Measurements from ENCODE around the gene NUP107. TPM values are rescaled to one million over a fixed set of nuclear protein-coding genes. Genes with fewer than 3 reads are reported as not detected.

NUP107 gene
- total and polyA plus RNA-seq, 2 experiments from 2014 or later, result 23.0 to 40.1 TPM

DNA sequence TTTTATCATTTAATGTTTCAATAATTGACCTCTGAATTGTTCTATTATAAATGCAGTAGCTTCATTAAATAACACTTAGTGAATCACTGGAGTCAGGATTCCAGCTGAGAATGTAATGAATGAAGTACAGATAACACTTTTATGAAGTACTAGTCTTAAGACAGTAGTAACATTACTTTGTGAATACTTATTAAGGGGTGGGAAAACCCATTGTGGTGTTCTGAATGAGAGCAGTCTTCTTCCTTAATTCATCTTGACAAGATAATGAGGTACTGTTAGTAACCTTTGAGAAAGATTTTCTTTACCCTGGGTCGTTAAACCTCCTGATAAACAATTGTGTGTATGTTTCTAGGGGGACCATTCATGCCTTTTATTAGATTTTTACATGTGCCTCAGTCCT lies 12.7 kb downstream of the NUP107 start:
- WGBS (ENCODE audit: low lambda C conversion rate, missing lambda C conversion rate), result 77% methylated on average over 1 of the region's 1 CpG
- Histone ChIP-seq H3K4me2 (no peak overlapping the region), H3K27ac (no peak overlapping the region), H4K20me1 (ENCODE audit: insufficient read depth, poor library complexity, severe bottlenecking) (no peaks in the 10 kb centered on the region), H3K27me3 (no peaks in the 10 kb centered on the region), H3K4me1 (ENCODE audit: insufficient read depth) (no peaks in the 10 kb centered on the region), H3K9me3 (ENCODE audit: low read depth) (no peaks in the 10 kb centered on the region), H3K9me2 (replicated peaks; ENCODE audit: insufficient read depth) (no peaks in the 10 kb centered on the region), H3K36me3 (replicated peaks; ENCODE audit: insufficient read depth, low read depth) (no peaks in the 10 kb centered on the region), H3K79me2 (no peaks in the 10 kb centered on the region), H2AFZ (no peak overlapping the region), H3K4me3 (no peak overlapping the region)
- DNase-seq (ENCODE audit: low spot score), result no peak
- TF ChIP-seq EZH2phosphoT487 (IDR thresholded peaks at IDR 0.05; ENCODE audit: low read depth, severe bottlenecking, unreplicated experiment) (no peak), EZH2 (IDR thresholded peaks at IDR 0.05; ENCODE audit: borderline replicate concordance) (no peak), CTCF (IDR thresholded peaks at IDR 0.05; ENCODE audit: poor library complexity) (no peak)

GRCh38 chr12:68727776-68728175 lies 41.0 kb downstream of the NUP107 start:
- Histone ChIP-seq H3K27me3 (no peaks in the 10 kb centered on the region), H4K20me1 (ENCODE audit: insufficient read depth, poor library complexity, severe bottlenecking) (no peaks in the 10 kb centered on the region), H3K4me3 (no peak overlapping the region), H3K9me3 (ENCODE audit: low read depth) (no peaks in the 10 kb centered on the region), H3K9me2 (replicated peaks; ENCODE audit: insufficient read depth) (no peaks in the 10 kb centered on the region), H2AFZ (no peak overlapping the region), H3K4me1 (ENCODE audit: insufficient read depth) (no peaks in the 10 kb centered on the region), H3K27ac (no peak overlapping the region), H3K36me3 (replicated peaks; ENCODE audit: insufficient read depth, low read depth) (no peaks in the 10 kb centered on the region), H3K79me2 (no peaks in the 10 kb centered on the region), H3K4me2 (no peak overlapping the region)
- WGBS (ENCODE audit: low lambda C conversion rate, missing lambda C conversion rate), result 96% methylated on average over 7 of the region's 7 CpGs
- no peak for DNase-seq (ENCODE audit: low spot score)
- TF ChIP-seq CTCF (IDR thresholded peaks at IDR 0.05; ENCODE audit: poor library complexity) (no peak), EZH2 (IDR thresholded peaks at IDR 0.05; ENCODE audit: borderline replicate concordance) (no peak), EZH2phosphoT487 (IDR thresholded peaks at IDR 0.05; ENCODE audit: low read depth, severe bottlenecking, unreplicated experiment) (no peak)

DNA sequence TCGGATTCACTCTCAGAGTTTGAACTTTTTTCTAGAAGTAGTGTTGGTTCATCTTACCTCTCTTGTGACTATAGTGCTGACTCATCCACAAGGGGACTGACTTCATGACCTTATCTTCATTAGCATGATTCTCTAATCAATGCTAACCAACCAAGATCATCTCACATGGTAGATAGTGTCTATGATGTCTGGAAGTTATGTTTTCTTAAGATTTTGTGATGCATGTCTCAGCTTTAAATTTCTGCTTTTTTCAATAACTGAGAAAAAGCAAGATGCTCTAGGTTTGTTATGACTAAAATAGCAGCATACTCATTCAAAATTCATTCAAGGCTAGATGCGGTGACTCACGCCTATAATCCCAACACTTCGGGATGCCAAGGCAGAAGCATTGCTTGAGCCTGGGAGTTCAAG lies 46.9 kb downstream of the NUP107 start:
- H2AFZ ChIP-seq, result no peak overlapping the region
- no peak for TF ChIP-seq EZH2 (IDR thresholded peaks at IDR 0.05; ENCODE audit: borderline replicate concordance)
- TF ChIP-seq CTCF (IDR thresholded peaks at IDR 0.05; ENCODE audit: poor library complexity), result no peak
- TF ChIP-seq EZH2phosphoT487 (IDR thresholded peaks at IDR 0.05; ENCODE audit: low read depth, severe bottlenecking, unreplicated experiment), result no peak
- no peak overlapping the region for H3K27ac ChIP-seq
- H3K79me2 ChIP-seq, result no peaks in the 10 kb centered on the region
- no peaks in the 10 kb centered on the region for H4K20me1 ChIP-seq (ENCODE audit: insufficient read depth, poor library complexity, severe bottlenecking)
- H3K4me1 ChIP-seq (ENCODE audit: insufficient read depth), result no peaks in the 10 kb centered on the region
- H3K36me3 ChIP-seq (replicated peaks; ENCODE audit: insufficient read depth, low read depth), result no peaks in the 10 kb centered on the region
- H3K4me3 ChIP-seq, result no peak overlapping the region
- H3K9me3 ChIP-seq (ENCODE audit: low read depth), result no peaks in the 10 kb centered on the region
- no peaks in the 10 kb centered on the region for H3K27me3 ChIP-seq
- H3K9me2 ChIP-seq (replicated peaks; ENCODE audit: insufficient read depth), result no peaks in the 10 kb centered on the region
- WGBS (ENCODE audit: low lambda C conversion rate, missing lambda C conversion rate), result 95% methylated on average over 4 of the region's 4 CpGs
- DNase-seq (ENCODE audit: low spot score), result no peak
- H3K4me2 ChIP-seq, result no peak overlapping the region

- no peaks in the 10 kb centered on the region for H3K27me3 ChIP-seq
- H3K4me2 ChIP-seq, result no peak overlapping the region
- no peak overlapping the region for H3K4me3 ChIP-seq
- TF ChIP-seq EZH2 (IDR thresholded peaks at IDR 0.05; ENCODE audit: borderline replicate concordance) (no peak), EZH2phosphoT487 (IDR thresholded peaks at IDR 0.05; ENCODE audit: low read depth, severe bottlenecking, unreplicated experiment) (no peak), CTCF (IDR thresholded peaks at IDR 0.05; ENCODE audit: poor library complexity) (no peak)
- no peaks in the 10 kb centered on the region for H3K4me1 ChIP-seq (ENCODE audit: insufficient read depth)
- 85% methylated on average over 6 of the region's 6 CpGs for WGBS (ENCODE audit: low lambda C conversion rate, missing lambda C conversion rate)
- no peaks in the 10 kb centered on the region for H3K9me2 ChIP-seq (replicated peaks; ENCODE audit: insufficient read depth)
- no peaks in the 10 kb centered on the region for H3K36me3 ChIP-seq (replicated peaks; ENCODE audit: insufficient read depth, low read depth)
- H3K79me2 ChIP-seq, result no peaks in the 10 kb centered on the region
- H2AFZ ChIP-seq, result no peak overlapping the region
- H4K20me1 ChIP-seq (ENCODE audit: insufficient read depth, poor library complexity, severe bottlenecking), result no peaks in the 10 kb centered on the region
- H3K27ac ChIP-seq, result no peak overlapping the region
- DNase-seq (ENCODE audit: low spot score), result no peak
- H3K9me3 ChIP-seq (ENCODE audit: low read depth), result no peaks in the 10 kb centered on the region
Measured at GRCh38 chr12:68739891-68740290, 53.1 kb downstream of the NUP107 start.
